ENCODE data around the gene NUCKS1.
"Not testable (repeated sequence)": the region's sequence is repeated elsewhere in the genome, so short reads cannot be mapped to it uniquely, and the experiment has no call there.

Gene NUCKS1

GRCh38 chr1:205726619-205727125, 23.3 kb downstream of the NUCKS1 start:
- DNase-seq = no peak

DNA sequence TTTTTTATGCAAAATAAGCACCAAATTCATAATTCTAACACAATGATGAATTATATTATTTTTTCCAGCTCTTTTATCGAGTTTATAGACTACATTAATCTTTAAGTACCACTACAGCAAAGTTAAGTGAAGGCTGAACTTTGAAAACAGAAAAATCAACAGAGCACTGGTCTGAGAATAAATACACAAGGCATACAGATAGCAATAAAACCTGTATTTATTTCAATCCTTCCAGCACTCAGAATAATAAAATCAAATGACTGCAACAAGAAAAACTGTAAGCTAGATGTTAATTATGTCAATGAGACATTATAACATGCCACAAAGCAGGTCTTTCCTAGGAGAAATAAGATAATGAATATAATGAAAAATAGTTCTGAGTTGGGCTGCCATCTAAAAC, 24.5 kb downstream of the NUCKS1 start:
- DNase-seq = no peak

DNA sequence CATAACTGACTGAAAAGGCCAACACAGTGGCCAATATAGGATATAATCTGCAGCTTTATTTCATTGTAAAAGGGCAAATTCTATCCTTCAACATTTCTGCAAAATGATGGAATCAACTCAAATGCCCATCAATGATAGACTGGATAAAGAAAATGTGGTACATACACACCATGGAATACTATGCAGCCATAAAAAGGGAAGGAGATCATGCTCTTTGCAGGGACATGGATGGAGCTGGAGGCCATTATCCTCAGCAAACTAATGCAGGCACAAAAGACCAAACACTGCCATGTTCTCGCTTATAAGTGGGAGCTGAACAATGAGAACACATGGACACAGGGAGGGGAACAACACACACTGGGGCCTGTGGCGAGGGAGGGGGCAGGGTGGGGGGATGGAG, 29.2 kb downstream of the NUCKS1 start:
- not testable (repeated sequence) for DNase-seq

DNA sequence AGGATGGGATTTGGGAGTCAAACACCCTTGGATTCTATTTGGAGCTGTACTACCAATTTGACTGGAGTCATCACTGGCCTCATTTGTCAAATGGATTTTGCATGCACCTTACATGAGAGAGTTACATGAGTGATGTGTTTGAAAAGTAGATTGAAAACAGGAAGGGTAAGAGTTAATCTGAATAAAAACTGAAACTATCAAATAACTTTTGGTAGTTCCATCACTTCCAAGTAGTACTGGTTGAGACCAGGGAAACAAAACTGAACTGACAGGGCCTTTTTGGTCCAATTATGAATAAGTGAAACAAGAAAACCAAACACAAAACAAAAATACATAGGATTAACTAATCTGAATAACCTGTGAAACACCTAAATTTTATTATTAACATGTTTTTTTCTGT, 30.2 kb downstream of the NUCKS1 start:
- no peak for DNase-seq

- DNase-seq = no peak
Measured at GRCh38 chr1:205719015-205719414, 31.0 kb downstream of the NUCKS1 start.

- DNase-seq = no peak
Measured at GRCh38 chr1:205716371-205717132, 33.4 kb downstream of the NUCKS1 start.

DNA sequence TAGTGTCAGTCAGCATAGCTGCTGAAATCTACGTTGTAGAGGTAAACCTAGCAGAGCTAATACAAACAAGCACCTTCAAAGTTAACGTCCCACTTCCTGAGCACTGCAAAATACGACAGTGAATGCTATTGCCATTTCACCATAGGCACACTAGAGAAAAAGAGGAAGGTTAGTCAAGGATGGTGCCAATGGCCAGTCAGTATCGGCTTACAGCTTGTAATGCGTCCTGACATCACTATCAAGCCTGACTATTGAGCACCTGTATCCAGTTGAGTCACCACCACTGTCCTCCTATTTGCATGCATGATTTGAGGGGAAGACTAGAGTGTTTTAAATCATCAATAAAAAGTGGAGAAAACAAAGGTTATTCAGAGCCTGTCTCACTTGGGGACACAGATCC, 34.4 kb downstream of the NUCKS1 start:
- DNase-seq = no peak

- no peak for DNase-seq
Measured at GRCh38 chr1:205714906-205715246, 35.1 kb downstream of the NUCKS1 start.

- DNase-seq = no peak
Measured at GRCh38 chr1:205714190-205714905, 35.6 kb downstream of the NUCKS1 start.

DNA sequence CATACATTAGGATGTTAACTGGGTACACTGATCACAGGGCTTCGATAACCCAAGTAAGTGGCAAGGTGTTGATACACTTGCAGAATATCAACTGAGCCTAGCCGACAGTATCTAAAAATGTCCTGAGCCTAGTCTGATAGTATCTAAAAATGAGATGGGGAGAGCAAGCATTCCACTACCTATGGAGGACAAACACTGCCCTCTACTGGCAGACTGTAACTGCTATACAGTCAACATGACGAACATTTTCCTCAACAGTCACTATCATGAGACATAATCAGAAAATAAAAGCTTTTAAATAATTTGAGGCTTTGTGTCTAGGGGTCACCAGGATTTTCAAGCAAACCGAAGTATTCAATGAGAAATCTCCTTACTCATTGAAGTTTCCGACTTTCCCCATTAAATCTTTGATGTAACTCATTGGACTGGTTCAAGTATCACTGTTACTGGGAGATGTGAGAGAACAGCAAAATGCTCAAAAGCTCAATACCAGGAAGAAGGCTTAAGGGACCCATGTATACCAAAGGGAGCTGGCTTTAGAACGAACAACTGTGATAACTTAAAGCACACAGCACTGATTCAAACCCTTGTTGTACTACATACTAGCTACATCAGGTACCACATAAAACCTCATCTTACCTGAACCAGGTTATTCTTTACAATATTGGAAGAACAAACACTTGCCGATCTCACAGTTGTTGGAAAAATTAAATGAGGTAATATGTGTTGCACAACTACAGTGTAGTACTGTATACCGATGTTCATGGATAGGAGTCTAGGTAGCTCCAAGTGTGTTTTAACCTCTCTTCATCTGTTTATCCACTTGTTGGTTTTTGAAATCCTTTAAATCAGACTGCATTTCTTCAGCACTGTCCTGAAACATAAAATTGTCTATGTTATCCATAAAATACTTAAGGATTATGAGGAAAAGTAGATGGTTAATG, 38.6 kb downstream of the NUCKS1 start:
- peak; percentile 38 to 53 for DNase-seq

- no peak for DNase-seq
Measured at GRCh38 chr1:205710201-205711062, 39.5 kb downstream of the NUCKS1 start.

- DNase-seq = no peak
Measured at GRCh38 chr1:205709640-205710039, 40.3 kb downstream of the NUCKS1 start.

DNA sequence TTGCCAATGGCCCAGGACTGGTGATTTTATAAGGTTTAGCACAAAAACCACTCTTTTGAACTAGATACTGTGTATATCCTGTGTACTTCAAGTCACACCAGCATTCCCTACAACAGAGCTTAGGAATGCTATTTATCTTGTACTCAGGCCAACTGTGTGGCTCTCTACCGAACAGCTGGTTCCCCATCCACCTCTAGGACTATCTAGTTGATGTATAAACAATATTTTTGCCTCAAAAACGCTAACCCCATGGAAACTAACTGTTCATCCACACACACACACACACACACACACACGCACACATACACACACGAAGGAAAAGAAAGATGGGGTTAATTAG, 41.0 kb downstream of the NUCKS1 start:
- DNase-seq = no peak

- no peak for DNase-seq
Measured at GRCh38 chr1:205706601-205707502, 43.1 kb downstream of the NUCKS1 start.

GRCh38 chr1:205704903-205705302, 45.1 kb downstream of the NUCKS1 start:
- DNase-seq = no peak

DNA sequence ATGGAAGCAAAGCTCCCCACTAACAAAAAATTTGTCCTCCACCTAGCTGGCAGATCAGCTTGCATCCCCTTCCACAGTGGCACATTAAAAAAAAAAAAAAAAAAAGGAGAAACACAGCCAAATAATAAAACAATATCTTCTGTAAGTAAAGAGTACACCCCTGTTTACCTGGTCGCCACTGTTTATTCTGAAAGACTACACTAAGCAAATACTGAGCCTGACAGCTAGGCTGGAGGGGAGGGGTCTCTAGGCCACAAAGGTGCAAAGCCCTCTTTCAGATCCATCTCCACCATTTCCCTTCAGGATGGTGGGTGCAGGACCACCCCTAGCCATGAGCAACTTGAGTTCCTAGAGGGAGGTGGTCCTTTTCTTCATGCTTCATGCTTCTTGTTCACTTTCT, 46.9 kb downstream of the NUCKS1 start:
- no peak for DNase-seq

DNA sequence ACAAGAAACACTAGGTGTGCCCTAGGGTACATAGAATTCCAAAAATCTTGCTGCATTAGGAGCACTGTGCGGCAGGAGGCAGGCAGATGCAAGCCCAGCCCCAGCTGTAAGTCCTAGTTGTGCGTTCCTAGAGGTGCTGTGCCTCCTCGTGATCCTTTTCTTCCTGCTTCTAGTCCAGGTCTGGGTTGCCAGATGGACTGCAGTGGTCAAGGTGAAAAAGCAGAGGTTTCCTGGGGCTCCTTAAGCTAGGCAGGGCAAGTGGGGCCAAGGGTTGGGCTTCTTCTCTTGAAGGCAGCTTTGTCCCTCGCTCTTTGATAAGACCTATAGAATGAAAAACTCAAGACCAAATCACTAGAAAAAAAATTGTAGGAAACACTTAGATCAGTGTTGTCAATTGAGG, 48.1 kb downstream of the NUCKS1 start:
- no peak for DNase-seq

DNA sequence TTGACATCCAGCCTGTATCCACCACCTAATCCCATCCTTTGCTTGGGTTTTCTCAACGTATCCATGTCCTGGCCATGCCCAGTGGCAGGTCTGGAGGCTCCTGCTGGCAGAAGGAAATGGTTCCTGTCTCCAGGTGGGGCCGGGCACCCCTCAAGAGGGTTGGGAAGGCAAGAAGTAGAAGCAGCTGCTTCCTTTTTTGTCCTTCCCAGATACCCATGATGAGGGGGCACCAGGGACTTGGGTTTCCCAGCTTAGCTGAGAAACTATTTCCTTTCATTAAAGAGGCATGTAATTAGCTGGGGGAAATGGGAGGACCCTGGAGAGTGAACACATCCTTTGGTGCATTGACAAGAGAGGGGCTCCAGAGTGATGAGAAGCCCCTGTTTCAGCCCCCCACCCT, 48.6 kb downstream of the NUCKS1 start:
- no peak for DNase-seq

DNA sequence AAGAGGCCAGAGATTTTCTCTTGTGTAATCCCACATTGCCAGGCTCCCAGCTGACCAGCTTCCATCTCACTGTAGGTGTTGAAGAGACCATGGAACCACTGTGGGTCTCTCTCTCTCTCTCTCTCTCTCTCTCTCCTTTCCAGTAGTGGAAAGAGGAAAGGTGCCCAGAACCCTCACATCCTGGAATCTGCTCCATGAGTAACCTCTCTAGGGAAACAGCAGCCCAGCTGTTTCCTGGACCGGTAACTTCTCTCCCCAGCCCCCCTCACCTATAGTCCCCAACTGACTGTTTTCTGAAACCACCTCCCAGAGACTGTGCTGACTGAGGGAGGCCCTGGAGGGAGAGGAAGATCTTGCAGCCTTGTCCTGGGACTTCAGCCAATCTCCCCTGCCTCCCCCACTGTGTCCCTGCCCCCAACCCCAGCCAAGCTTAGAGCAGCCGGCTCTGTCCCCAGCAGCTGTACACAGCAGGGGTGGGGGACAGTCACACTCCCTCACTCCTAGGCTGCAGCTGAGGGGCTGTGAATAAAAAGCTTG, 49.0 kb downstream of the NUCKS1 start:
- DNase-seq = no peak

DNA sequence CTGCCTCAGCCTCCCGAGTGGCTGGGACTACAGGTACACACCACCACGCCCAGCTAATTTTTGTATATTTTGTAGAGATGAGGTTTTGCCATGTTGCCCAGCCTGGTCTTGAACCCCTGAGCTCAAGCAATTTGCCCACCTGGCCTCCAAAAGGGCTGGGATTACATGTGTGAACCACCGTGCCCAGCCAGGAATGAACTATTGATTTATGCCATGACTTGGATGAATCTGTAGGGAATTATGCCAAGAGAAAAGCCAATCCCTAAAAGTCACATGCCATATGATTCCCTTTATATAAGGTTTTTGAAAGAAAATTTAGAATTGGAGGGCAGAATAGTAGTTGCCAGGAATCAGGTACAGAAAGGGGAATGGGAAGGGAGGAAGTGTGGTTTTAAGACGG, 50.6 kb downstream of the NUCKS1 start:
- no peak for DNase-seq

GRCh38 chr1:205698921-205699320, 51.1 kb downstream of the NUCKS1 start:
- no peak for DNase-seq

All from activated T-cell treated with anti-CD3 and anti-CD28 coated beads, Interleukin-2, amount 50 U/mL, for 48 hours (primary cell).